Retinal pigment epithelial cell (primary cell): ENCODE data around the gene SMIM24.
"Not testable (repeated sequence)": the region's sequence is repeated elsewhere in the genome, so short reads cannot be mapped to it uniquely, and the experiment has no call there.

Experiments
- DNase-seq: peaks from one replicate; pipeline ENCODE4 v3.0.0-alpha.2; 2010; ENCODE audit warnings: low read depth
- H3K4me3 ChIP-seq: 2 replicates; pipeline ENCODE4 v1.5.1; 2011; ENCODE audit warnings: mild to moderate bottlenecking, low read length, control low read depth, moderate library complexity
- TF ChIP-seq, protein P1 (sequence below): conservative IDR thresholded peaks from 2 replicates; pipeline ENCODE4 v1.5.1; 2011; ENCODE audit warnings: low read depth, low read length, control low read depth, inconsistent platforms

The SMIM24 gene

DNA sequence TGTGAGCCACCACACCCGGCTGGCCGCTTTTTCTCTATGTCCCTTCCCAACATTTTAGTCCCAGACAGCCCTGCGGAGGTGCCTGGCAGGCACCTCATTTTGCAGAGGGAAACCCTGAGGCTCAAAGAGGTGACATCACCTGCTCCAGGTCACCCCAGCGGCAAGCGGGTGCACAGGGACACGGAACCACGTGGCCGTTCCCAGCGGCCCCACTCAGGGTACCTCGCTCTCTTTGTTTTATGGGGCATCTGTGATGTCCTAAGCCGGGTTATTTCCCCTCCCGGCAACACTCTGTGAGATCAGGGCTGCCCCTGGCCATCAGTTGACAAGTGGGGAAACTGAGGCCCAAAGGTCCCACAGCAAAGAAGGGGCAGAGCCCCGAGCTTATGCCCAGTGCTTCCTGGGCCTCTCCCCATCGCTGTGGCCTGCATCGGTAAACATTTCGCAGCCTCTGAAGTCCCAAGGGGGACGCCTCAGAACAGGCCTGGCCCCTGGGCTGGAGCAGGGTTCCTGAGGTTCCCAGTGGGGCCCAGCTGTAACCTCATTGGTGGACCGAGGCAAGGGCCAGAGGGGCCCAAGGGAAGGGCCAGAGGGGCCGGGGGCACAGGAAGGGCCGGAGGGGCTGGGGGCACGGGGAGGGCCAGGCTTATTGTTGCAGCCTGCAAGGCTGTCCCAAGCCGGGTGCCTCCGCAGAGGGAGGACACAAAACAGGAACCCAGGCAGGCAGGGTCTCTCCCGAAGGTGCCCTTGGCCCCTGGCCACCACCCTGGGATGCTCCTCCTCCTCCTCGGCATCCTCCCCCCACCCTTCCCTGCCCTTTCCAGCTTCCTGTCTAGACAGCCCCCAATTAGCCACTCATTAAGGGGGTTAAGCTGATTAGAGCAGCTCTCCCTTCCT lies 39.0 kb downstream of the SMIM24 start:
- TF ChIP-seq, protein P1, sequence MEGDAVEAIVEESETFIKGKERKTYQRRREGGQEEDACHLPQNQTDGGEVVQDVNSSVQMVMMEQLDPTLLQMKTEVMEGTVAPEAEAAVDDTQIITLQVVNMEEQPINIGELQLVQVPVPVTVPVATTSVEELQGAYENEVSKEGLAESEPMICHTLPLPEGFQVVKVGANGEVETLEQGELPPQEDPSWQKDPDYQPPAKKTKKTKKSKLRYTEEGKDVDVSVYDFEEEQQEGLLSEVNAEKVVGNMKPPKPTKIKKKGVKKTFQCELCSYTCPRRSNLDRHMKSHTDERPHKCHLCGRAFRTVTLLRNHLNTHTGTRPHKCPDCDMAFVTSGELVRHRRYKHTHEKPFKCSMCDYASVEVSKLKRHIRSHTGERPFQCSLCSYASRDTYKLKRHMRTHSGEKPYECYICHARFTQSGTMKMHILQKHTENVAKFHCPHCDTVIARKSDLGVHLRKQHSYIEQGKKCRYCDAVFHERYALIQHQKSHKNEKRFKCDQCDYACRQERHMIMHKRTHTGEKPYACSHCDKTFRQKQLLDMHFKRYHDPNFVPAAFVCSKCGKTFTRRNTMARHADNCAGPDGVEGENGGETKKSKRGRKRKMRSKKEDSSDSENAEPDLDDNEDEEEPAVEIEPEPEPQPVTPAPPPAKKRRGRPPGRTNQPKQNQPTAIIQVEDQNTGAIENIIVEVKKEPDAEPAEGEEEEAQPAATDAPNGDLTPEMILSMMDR: no peak
- peak; percentile 77 for DNase-seq
- no peak overlapping the region for H3K4me3 ChIP-seq

DNA sequence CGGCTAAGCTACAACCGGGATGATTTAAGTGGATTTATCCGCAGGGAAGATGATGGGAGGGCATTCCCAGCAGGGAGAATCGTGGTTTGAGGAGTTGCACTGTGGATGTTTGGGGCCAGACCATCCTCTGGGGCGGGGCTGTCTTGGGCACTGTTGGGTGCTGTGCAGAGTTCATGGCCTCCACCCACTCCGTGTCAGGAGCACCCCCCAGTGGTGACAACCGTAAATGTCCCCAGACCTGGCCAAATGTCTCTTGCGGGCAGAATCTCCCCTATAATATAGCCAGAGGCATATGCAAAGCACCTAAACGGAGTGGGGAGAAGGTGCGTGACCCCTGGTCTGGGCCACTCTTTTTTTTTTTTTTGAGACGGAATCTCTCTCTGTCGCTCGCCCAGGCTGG lies 40.2 kb downstream of the SMIM24 start:
- no peak for DNase-seq
- H3K4me3 ChIP-seq: no peak overlapping the region
- TF ChIP-seq, protein P1: peak; percentile 53

DNA sequence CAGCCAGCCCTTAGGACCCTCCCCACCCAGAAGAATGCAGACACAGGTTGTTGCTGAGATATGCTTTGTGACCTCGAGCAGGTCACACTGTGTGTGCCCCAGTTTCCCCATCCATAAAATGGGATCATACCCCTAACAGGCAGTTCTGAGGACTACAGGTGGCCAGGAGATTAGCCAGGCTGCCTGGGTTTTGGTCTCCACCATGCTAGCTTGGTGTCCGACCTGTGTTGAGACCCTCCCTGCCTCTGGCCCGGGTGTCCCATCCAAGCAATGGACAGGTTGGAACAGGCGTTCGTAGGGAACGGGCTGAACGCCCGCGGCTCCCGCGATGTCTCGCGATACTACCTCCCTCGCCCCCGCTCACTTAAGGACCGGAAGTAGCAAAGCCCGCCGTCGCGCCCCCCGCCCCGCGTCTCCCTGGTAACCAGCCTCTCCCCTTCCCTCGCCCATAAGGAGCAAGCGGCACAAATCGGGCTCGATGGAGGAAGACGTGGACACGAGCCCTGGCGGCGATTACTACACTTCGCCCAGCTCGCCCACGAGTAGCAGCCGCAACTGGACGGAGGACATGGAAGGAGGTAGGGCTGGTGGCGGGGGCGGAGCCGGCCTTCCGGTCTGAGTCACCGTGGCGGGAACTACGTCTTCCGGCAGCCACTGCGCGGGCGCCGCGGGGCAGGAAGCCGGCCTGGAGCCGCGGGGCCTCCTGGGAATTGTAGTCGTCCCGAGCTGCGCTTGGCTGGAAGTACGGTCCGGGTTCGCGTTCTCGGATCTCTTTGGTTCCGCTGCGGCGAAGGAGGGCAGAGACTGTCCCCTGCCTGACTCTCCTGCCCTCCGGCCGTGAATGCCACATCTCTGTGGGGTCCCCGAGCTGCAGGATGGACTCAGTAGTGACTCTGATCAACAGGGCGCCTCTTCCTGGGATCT lies 45.4 kb downstream of the SMIM24 start:
- TF ChIP-seq, protein P1: no peak
- peak overlapping the region; percentile 52 for H3K4me3 ChIP-seq

DNA sequence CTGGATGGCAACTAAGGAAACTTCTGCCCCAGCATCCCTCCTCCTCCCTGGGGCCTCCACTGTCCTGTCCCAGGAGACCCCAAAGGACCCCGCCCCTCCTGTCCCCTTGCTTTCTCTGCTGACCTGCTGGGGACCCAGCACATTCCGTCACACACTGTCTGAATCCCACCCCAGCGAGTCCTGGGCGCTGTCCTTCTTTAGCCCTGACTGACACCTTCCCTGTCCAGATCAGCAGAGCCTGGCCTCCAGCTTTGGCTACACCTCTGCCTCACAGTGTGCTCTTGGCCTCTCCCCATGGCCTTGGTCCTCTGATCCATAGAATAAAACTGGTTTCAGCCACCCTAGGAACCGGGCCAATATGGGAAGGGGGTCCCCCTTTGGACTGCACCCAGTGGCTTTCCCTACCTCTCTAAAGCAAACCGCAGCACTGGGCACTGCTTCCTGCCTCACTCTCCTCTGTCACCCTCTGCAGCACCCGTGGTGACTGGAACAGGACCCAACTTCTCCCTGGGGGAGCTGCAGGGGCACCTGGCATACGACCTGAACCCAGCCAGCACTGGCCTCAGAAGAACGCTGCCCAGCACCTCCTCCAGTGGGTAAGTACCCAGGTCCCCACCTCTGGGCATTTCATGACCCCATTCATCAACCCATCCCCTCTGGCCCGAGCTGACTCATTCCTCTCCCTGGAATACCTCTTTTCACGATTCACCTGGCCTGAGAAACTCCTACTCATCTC lies 46.4 kb downstream of the SMIM24 start:
- no peak for DNase-seq
- no peak overlapping the region for H3K4me3 ChIP-seq
- TF ChIP-seq, protein P1: no peak

More for the DNA sequence above, 45.4 kb downstream of the SMIM24 start:
- peak; percentile 70 for DNase-seq

DNA sequence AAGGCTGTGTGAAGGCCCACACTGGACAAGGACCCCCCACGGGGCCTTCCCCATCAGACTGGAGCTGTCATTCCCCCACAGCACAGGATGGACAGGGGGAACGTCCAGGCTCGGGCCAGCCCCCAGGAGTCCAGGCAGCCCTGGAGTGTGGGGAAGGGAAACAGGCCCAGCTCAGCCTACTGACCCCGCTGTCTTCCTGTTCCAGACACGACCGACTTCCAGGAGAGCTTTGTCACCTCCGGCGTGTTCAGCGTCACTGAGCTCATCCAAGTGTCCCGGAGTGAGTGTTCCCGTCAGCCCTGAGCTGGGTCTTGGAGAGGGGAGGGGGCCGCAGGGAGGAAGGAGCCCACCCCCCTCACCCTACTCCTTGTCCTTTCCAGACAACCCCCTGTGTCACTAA lies 47.0 kb downstream of the SMIM24 start:
- no peak for DNase-seq
- TF ChIP-seq, protein P1: no peak
- H3K4me3 ChIP-seq: no peak overlapping the region

DNA sequence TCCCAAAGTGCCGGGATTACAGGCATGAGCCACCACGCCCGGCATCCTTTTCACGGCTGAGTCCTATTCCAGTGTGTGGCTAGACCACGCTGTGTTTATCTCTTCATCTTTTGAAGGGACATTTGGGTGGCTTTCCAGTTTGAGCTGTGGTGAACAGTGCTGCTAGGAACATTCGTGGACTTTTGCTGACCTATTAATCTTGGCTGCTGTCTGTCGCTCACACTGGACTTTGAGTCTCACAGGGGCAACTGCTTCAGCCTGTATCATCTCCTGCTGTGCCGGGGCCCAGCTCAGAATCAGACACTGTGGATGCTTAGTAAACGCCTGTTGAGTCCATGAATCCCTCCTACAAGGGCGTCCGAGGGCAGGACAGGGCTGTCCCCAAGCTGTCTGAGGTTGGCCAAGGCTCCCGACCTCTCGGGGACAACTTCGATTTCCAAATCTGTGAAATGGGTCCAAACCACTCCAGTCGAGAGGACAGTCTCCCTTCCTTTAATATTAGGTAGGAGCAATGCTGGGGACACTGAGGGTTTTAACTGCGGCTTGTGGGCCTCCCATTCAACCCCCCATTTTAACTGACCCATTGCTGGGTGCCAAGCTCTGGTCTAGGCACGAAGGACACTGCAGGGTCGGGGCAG lies 48.4 kb downstream of the SMIM24 start:
- H3K4me3 ChIP-seq: no peak overlapping the region
- TF ChIP-seq, protein P1: no peak
- no peak for DNase-seq

DNA sequence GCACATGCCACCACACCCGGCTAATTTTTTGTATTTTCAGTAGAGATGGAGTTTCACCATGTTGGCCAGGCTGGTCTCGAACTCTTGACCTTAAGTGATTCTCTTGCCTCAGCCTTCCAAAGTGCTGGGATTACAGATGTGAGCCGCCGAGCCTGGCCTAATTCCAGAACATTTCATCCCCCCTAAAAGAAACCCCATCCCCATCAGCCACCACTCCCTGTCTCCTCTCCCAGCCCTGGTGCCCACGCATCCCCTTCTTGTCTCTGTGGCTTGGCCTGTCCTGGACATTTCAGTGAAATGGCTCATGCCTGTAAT lies 50.0 kb downstream of the SMIM24 start:
- not testable (repeated sequence) for DNase-seq, H3K4me3 ChIP-seq
